HepG2 (cell line): ENCODE measurements around the gene SLC22A14. TPM values are rescaled to one million over a fixed set of nuclear protein-coding genes. Genes with fewer than 3 reads are reported as not detected.
A peak's percentile ranks its signal among the peaks of the same experiment; 100 is the strongest.

Experiments used
- BORCS8-MEF2B ChIP-seq: sonication (generic); formaldehyde crosslinking; IDR thresholded peaks from 2 replicates; pipeline ENCODE4 v1.8.0; 2022; ENCODE audit warnings: mild to moderate bottlenecking, missing genetic modification reagents
- CENPX ChIP-seq: sonication (generic); formaldehyde crosslinking; IDR thresholded peaks from 2 replicates; pipeline ENCODE4 v1.9.0; 2021; ENCODE audit warnings: mild to moderate bottlenecking, missing genetic modification reagents, moderate library complexity
- FIP1L1 ChIP-seq: fragments of 200-400 bp; formaldehyde crosslinking; IDR thresholded peaks from 2 replicates; pipeline ENCODE4 v1.6.1; 2018; ENCODE audit warnings: low read depth, mild to moderate bottlenecking, low read length, moderate library complexity, borderline replicate concordance; ENCODE audit not compliant: insufficient read depth
- IKZF1 ChIP-seq: fragments of 450-650 bp; IDR thresholded peaks from 2 replicates; pipeline ENCODE4 v1.7.1; 2016
- KDM4B ChIP-seq: sonication (generic); formaldehyde crosslinking; IDR thresholded peaks from 2 replicates; pipeline ENCODE4 v1.4.0; 2020; ENCODE audit warnings: missing genetic modification reagents
- MAF1 ChIP-seq: sonication (generic); formaldehyde crosslinking; IDR thresholded peaks from 2 replicates; pipeline ENCODE4 v1.5.0; 2020; ENCODE audit warnings: missing genetic modification reagents, borderline replicate concordance
- MED13 ChIP-seq: sonication (generic); formaldehyde crosslinking; IDR thresholded peaks from 2 replicates; pipeline ENCODE4 v1.5.0; 2020; ENCODE audit warnings: missing genetic modification reagents
- SPEN ChIP-seq: sonication (generic); formaldehyde crosslinking; IDR thresholded peaks from 2 replicates; pipeline ENCODE4 v1.5.1; 2020; ENCODE audit warnings: low read depth, mild to moderate bottlenecking, missing genetic modification reagents
- STAG1 ChIP-seq: sonication (generic); formaldehyde crosslinking; IDR thresholded peaks from 2 replicates; pipeline ENCODE4 v1.4.0; 2020; ENCODE audit warnings: missing genetic modification reagents
- TMF1 ChIP-seq: sonication (generic); formaldehyde crosslinking; IDR thresholded peaks from 2 replicates; pipeline ENCODE4 v1.8.1; 2022; ENCODE audit warnings: low read depth, missing genetic modification reagents
- TRIM22 ChIP-seq: fragments of 450-650 bp; IDR thresholded peaks from 2 replicates; pipeline ENCODE4 v1.6.1; 2017
- ZNF12 ChIP-seq: sonication (generic); formaldehyde crosslinking; IDR thresholded peaks from 2 replicates; pipeline ENCODE4 v1.5.0; 2020; ENCODE audit warnings: missing genetic modification reagents
- ZNF318 ChIP-seq: sonication (generic); formaldehyde crosslinking; IDR thresholded peaks from 2 replicates; pipeline ENCODE4 v1.4.0; 2020; ENCODE audit warnings: mild to moderate bottlenecking, missing genetic modification reagents
- ZNF382 ChIP-seq: sonication (generic); formaldehyde crosslinking; IDR thresholded peaks from 2 replicates; pipeline ENCODE4 v1.5.0; 2020; ENCODE audit warnings: missing genetic modification reagents, mild to moderate bottlenecking, borderline replicate concordance
- ZNF496 ChIP-seq: sonication (generic); formaldehyde crosslinking; IDR thresholded peaks from 2 replicates; pipeline ENCODE4 v1.8.1; 2023; ENCODE audit warnings: mild to moderate bottlenecking, moderate library complexity, missing genetic modification reagents; ENCODE audit not compliant: insufficient replicate concordance
- ZNF570 ChIP-seq: sonication (generic); formaldehyde crosslinking; IDR thresholded peaks from 2 replicates; pipeline ENCODE4 v1.4.0; 2020; ENCODE audit warnings: mild to moderate bottlenecking, missing genetic modification reagents, borderline replicate concordance
- ZNF773 ChIP-seq: sonication (generic); formaldehyde crosslinking; IDR thresholded peaks from 2 replicates; pipeline ENCODE4 v1.4.0; 2020; ENCODE audit warnings: missing genetic modification reagents, borderline replicate concordance
- polyA plus RNA-seq, 8 experiments: library from polyadenylated mRNA; depleted of rRNA in 3 of 8; stranded (reverse) in 7 of 8; unstranded in 1 of 8; fragments of >200 nt; fragmentation: Illumina TruSeq in 4 of 8; extraction: Trizol in 4 of 8; gene quantifications; 2 replicates each; pipeline versions ENCODE4 v1.2.1 to v1.2.3, GENCODE V29; 2011 to 2016; ENCODE audit warnings: low read depth in 4 of 8, missing spikeins in 1 of 8, mixed read lengths in 1 of 8; ENCODE audit not compliant: insufficient read depth in 1 of 8
- total RNA-seq, 5 experiments: library from RNA; depleted of rRNA; stranded (reverse); fragments of >200 nt; fragmentation: Illumina TruSeq; extraction: Trizol; gene quantifications; 2 replicates each; pipeline ENCODE4 v1.2.3, GENCODE V29; 2016; ENCODE audit warnings: low read depth in 1 of 5
- TF ChIP-seq, protein P1 (sequence below): sonication (generic); formaldehyde crosslinking; conservative IDR thresholded peaks from 2 replicates; pipeline ENCODE4 v1.4.0; 2020; ENCODE audit warnings: missing genetic modification reagents

SLC22A14 gene
- total and polyA plus RNA-seq, 2 of the 13 experiments (the other 11 are each of a cell fraction or from before 2014, with no cell fraction given): 0.03 TPM; not detected in 1

- TF ChIP-seq ZNF382 (CRISPR knock-in tag): no peak
- TF ChIP-seq MAF1 (CRISPR knock-in tag): peak; percentile 74; the same call in 1 of the 2 replicates
- 0 out of 2 replicates have a peak, but pooled peaks have one; percentile 26 for TF ChIP-seq ZNF570 (CRISPR knock-in tag)
- no peak for TF ChIP-seq KDM4B (CRISPR knock-in tag)
- peak; percentile 92 for TF ChIP-seq BORCS8-MEF2B (CRISPR knock-in tag)
- TF ChIP-seq CENPX (CRISPR knock-in tag): no peak
- no peak for TF ChIP-seq IKZF1
- peak; percentile 80; the same call in 1 of the 2 replicates for TF ChIP-seq ZNF318
- 0 out of 2 replicates have a peak, but pooled peaks have one; percentile 74 for TF ChIP-seq MED13 (CRISPR knock-in tag)
- TF ChIP-seq STAG1: peak; percentile 74
- peak; percentile 57; the same call in 1 of the 2 replicates for TF ChIP-seq ZNF12 (CRISPR knock-in tag)
- TF ChIP-seq, protein P1, sequence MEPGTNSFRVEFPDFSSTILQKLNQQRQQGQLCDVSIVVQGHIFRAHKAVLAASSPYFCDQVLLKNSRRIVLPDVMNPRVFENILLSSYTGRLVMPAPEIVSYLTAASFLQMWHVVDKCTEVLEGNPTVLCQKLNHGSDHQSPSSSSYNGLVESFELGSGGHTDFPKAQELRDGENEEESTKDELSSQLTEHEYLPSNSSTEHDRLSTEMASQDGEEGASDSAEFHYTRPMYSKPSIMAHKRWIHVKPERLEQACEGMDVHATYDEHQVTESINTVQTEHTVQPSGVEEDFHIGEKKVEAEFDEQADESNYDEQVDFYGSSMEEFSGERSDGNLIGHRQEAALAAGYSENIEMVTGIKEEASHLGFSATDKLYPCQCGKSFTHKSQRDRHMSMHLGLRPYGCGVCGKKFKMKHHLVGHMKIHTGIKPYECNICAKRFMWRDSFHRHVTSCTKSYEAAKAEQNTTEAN (CRISPR knock-in tag): peak; percentile 85; the same call in 1 of the 2 replicates
- TF ChIP-seq TRIM22: no peak
- peak; percentile 96 for TF ChIP-seq SPEN (CRISPR knock-in tag)
- TF ChIP-seq TMF1 (CRISPR knock-in tag): peak; percentile 85; the same call in 1 of the 2 replicates
- no peak for TF ChIP-seq FIP1L1
- TF ChIP-seq ZNF773 (CRISPR knock-in tag): peak; percentile 91
- TF ChIP-seq ZNF496: no peak
These were observed 64.7 kb downstream of the SLC22A14 start, which contains the start of gene XYLB (continued) for GRCh38 chr3:38346587-38347410.
